K562 (cell line): ENCODE data around the gene ULBP2.

Experiments used
- BCL6 ChIP-seq: fragments of 250-450 bp; sonication (Bioruptor Pico); IDR thresholded peaks from 2 replicates; pipeline ENCODE4 v1.4.0; 2020
- CTCF ChIP-seq, 3 experiments: IDR thresholded peaks in 2 of 3; conservative IDR thresholded peaks in 1 of 3; 2 replicates each; pipeline ENCODE4 v1.5.1; 2011 to 2012; ENCODE audit warnings: low read length in 3 of 3, mild to moderate bottlenecking in 3 of 3, control low read depth in 2 of 3, improper control_type of control experiment in 1 of 3, inconsistent platforms in 1 of 3, low read depth in 1 of 3, mixed read lengths in 1 of 3, moderate library complexity in 1 of 3; ENCODE audit not compliant: insufficient read depth in 2 of 3
- POLR2A ChIP-seq: fragments of 450-650 bp; conservative IDR thresholded peaks from 2 replicates; pipeline ENCODE4 v1.6.1; 2016
- RNF2 ChIP-seq: sonication (generic); IDR thresholded peaks from 2 replicates; pipeline ENCODE4 v1.6.1; 2016
- SPI1 ChIP-seq: IDR thresholded peaks from 2 replicates; pipeline ENCODE4 v1.6.1; 2011; ENCODE audit warnings: low read depth, low read length, control low read depth, borderline replicate concordance
- TAF1 ChIP-seq: IDR thresholded peaks from 2 replicates; pipeline ENCODE4 v1.6.1; 2011; ENCODE audit warnings: mild to moderate bottlenecking, low read length, moderate library complexity; ENCODE audit not compliant: insufficient read depth, control insufficient read depth, severe bottlenecking; ENCODE audit errors: extremely low read depth
- ZEB2 ChIP-seq: fragments of 450-650 bp; IDR thresholded peaks from 2 replicates; pipeline ENCODE4 v1.6.1; 2016
- ZNF224 ChIP-seq: sonication (generic); formaldehyde crosslinking; IDR thresholded peaks from 2 replicates; pipeline ENCODE4 v1.8.0; 2022; ENCODE audit warnings: mild to moderate bottlenecking, missing genetic modification reagents

- TF ChIP-seq RNF2, result no peak
- TF ChIP-seq SPI1, result no peak
- no peak for TF ChIP-seq ZEB2
- no peak for TF ChIP-seq TAF1
- no peak for TF ChIP-seq CTCF (IDR thresholded peaks at IDR 0.05 in 2 of 3, conservative IDR thresholded peaks at IDR 0.05 in 1 of 3; ENCODE audit: insufficient read depth in 2 of 3, low read depth in 1 of 3, low read length in 3 of 3)
- no peak for TF ChIP-seq ZNF224 (CRISPR knock-in tag)
- no peak for TF ChIP-seq BCL6 (CRISPR knock-in tag)
- no peak for TF ChIP-seq POLR2A
Observed at GRCh38 chr6:149942461-149942829, 631 bp downstream of the ULBP2 start.
